ENCODE results near the gene NAT10.
A peak's percentile ranks its signal among the peaks of the same experiment; 100 is the strongest.

NAT10 gene

DNA sequence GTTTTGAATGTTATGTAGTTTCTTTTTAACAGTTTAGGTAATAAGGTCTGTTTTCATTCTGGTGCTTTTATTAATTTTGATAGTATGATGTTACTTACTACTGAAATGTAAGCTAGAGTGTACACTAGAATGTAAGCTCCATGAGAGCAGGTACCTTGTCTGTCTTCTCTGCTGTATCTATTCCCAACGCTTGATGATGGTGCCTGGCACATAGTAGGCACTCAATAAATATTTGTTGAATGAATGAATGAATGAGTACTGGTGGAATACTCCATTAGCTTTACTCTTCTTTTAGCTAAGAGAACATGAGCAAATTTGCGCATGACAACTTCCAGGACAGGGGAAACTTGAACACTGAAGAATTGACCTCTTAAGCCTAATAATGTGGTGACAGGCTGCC, 6.6 kb upstream of the NAT10 start:
- H3K4me3 ChIP-seq (ENCODE audit: low read length), result no peak overlapping the region
- DNase-seq (ENCODE audit: low read depth, low spot score), result no peak

DNA sequence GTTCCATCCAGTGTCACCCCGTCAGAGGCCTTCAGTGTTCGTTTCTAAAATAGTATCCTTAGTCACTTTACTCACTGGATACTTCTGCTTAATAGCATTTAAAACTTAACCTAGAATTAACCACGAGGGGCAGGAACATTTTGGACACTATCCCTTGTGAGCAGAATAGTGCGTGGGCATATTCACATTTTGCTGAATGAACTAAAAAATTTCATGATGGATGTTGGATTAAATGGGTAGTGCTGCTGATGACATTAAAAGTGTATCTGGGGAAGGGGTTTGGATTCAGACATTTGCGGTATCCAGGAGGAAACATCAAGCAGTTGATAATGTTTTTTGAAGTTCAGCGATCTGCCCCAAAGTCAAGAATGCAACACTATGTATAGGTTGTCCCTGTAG, 750 bp upstream of the NAT10 start:
- DNase-seq (ENCODE audit: low read depth, low spot score), result no peak

DNA sequence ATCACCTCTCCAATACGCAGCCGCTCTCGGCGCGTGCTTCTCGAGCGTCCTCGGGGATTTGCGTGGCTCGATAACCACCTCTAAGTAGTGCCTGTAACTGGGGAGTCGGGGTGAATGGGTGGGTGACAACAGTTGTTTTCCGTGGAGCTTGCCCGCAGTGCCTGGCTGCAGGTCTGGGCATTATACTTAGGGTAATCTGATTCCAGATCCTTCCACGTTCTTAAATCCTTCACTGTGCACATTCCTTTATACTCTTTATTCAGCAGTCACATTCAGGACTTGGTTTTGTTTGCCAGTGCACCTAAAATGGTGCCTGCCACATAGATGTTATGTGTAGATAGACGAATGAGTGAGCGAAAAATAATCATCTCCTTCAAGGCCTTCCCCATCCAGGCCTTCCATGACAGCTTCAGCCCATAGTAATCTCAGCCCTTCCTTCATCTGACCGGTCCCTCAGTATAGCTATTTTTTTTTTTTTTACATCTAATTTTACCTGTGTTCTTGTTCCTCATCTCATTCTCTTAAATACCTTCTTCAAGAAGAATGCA, 602 bp downstream of the NAT10 start:
- peak overlapping the region; percentile 95 for H3K4me3 ChIP-seq (ENCODE audit: low read length)
- no peak for DNase-seq (ENCODE audit: low read depth, low spot score)

More for the DNA sequence above, 750 bp upstream of the NAT10 start:
- peak overlapping the region; percentile 95 for H3K4me3 ChIP-seq (ENCODE audit: low read length)

DNA sequence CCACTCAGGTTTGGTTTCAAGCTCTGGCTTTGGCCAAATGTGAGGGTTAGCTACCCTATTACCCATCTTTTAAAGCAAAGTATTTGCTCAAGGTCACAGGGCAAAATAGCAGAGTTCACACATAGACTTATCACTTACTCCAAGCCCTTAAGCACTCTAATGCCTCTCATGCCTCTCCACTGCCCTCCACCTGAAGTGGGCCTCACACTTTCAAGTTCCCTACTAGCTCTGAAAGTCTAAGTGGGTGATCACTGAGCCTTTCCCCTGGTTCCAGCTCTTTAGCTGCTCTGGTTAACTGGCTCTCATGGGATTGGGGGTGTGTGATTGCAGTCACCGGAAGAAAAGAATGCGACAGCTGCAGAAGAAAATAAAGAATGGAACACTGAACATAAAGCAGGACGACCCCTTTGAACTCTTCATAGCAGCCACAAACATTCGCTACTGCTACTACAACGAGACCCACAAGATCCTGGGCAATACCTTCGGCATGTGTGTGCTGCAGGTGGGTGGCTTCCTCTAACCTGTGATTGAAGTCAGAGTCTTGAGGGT, 6.4 kb downstream of the NAT10 start:
- H3K4me3 ChIP-seq (ENCODE audit: low read length), result no peak overlapping the region
- DNase-seq (ENCODE audit: low read depth, low spot score), result no peak

DNA sequence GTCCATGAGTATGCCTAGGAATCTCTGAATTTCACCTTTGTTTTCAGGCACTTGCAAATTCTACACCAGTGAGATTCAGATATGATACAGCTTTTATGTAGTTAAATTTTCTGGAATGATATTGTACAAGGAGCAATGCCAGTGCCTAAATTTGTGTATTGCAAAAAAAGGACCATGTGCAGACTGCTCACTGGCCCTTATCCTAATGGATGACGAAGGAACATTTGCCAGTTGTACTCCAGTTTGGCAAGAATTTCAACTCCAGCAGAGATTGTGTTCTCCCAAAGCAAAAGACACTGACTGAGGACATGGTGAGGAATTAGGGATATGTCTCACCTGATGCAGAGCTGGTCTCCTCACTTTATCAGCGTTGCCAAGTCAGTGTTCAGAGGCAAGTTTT, 8.6 kb downstream of the NAT10 start:
- no peak overlapping the region for H3K4me3 ChIP-seq (ENCODE audit: low read length)
- no peak for DNase-seq (ENCODE audit: low read depth, low spot score)

DNA sequence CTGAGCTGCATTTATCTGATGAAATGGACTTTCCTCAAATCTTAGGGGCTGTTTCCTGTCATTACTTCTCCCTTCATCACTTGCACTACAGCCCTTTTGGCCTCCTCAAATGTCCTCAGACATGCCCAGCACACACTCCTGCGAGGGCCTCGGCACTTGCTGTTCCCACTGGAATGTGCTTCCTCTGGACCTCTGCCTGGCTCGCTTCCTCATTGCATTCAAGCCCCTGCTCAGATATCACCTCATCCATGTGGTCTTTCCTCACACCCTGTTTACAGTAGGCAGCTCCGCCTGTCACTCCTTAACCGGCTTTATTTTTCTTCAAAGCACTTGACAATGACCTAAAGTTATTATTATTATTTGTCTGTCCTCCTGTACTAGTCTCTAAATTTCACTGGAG, 9.0 kb downstream of the NAT10 start:
- DNase-seq (ENCODE audit: low read depth, low spot score), result no peak
- no peak overlapping the region for H3K4me3 ChIP-seq (ENCODE audit: low read length)

DNA sequence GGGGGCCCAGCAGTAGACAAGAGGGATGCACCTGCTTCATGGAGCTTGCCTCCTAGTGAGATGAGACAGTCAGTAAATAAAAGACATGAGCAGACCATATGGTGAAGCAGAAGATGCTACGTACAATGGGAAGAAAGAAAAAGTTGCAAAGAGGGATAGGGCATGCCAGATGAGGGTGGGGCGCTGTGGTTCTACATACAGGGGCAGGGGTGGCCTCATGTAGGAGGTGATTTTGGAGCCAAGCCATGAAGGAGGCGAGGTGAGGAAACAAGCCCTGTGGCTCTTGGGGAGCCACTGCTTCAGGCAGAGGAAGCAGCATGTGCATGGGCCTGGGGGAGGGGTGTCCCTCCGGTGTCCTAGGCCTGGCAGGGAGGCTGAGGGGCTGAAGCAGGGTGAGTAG, 15.2 kb downstream of the NAT10 start:
- DNase-seq (ENCODE audit: low read depth, low spot score), result no peak
- no peak overlapping the region for H3K4me3 ChIP-seq (ENCODE audit: low read length)

DNA sequence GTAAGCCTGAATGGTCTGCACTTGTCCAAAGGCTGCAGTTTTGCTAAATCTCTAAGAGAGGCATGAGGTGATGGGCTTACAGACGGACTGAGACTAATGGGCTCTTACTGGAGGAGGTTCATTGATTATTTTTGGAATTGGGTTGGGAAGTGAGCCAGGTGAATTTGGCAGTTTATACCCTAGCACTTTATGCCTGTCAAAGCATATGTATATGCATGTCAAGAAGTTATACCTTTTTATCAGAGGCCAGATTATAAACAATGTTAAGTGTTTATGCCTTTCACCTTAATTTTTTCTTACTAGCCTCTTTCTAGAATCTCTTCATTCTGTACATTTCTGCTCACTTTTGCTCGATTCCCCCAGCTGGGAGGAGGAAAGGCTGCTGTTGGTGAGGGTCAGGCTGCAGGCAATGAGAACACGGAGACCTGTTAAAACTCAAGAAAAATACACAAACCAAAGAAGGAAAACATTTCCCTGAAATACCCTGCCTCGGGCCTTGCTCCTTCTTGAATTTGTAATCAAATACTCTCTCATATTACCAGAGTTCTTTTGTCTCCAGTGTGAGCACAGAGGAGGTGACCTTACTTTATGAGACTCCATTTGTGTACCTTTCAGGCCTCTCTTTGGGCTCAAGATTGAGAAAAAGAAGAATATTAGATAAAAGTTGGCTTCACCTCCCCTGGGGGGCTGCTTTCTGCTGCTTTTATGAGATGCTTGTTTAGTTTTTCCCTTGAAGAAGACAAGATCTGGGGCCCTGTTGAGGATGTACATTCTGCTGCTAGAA, 19.6 kb downstream of the NAT10 start:
- DNase-seq (ENCODE audit: low read depth, low spot score), result no peak
- H3K4me3 ChIP-seq (ENCODE audit: low read length), result no peak overlapping the region

DNA sequence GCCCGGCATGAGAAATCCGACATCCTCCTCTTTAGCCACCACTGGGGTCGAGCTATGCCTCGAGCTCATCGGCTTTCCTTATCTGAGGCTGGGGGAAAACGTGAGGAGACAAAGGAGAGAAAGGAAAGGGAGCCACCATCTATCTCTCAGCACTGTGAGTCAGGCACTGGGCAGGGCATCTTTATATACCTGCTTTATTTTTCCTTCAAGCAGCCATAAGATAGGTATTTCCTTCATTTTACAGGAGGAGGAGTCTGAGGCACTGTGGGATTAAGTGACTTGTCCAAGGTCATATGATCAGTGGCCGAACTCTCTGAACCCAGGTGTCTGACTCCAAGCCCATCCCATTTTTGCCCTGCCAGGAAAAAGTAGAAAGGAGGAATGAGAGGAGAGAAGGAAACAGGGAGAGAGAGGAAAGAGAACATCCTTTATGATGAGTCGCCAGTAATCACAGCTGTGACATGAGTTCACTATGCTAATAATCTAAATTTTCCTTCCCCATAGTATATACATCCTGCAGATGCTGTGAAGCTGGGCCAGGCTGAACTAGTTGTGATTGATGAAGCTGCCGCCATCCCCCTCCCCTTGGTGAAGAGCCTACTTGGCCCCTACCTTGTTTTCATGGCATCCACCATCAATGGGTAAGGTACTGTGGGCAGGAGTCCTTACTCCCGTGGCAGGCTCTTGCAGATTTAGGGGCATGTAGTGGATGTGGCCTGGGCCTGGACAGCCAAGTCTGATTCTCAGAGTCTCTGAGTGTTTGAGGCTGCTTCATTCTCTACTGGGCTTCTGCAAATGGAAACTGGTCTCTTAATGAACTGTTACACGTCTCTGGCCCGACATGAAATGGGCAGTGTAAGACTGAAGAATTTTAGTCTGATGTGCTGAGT, 21.8 kb downstream of the NAT10 start:
- DNase-seq (ENCODE audit: low read depth, low spot score), result no peak
- H3K4me3 ChIP-seq (ENCODE audit: low read length), result no peak overlapping the region

DNA sequence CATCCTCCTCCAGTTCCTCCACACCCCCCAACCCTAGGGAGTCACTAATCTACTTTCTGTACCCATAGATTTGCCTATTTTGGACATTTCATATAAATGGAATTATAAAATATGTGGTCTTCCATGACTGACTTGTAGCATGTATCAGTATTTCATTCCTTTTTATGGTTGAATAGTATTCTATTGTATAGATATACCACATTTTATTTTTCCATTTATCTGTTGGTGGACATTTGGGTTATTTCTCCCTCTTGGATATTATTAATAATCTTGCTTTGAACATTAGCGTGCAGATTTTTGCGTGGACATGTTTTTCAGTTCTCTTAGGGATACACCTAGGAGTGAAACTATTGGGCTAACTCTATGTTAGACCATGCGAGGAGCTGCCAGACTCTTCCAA, 23.4 kb downstream of the NAT10 start:
- no peak for DNase-seq (ENCODE audit: low read depth, low spot score)
- H3K4me3 ChIP-seq (ENCODE audit: low read length), result no peak overlapping the region

DNA sequence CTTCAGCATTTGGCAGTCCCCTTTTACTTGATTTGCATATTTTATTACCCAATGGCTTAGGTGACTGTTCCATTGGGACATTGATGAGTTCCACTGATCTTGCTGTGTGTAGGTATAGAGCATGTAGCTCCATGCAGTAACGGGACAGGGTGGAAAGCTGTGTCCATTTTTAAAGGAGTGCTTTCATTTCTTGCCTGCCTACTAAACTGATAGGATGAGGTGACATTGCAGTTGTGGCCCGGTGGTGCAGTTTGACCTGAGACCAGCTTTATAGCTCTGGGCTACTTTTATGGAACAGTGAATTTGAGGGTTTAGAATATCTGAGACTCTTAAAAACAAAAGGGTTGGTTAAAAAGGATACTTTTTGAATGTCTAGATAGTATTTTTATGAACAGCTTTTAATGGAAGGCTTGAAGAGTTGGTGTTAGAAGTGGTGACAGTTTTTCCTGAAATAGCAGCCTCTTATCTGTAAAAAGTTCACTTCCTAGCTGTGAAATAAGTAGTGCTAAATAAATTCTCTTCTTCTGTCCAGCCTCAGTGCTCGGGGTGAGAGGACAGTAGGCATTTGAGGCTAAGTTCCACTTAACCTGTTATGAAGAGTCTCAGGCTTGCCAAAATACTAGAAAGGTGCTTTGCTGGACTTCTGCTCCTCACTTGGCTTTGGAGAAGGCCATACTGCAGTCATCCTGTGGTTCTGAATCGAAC, 27.0 kb downstream of the NAT10 start:
- no peak overlapping the region for H3K4me3 ChIP-seq (ENCODE audit: low read length)
- DNase-seq (ENCODE audit: low read depth, low spot score), result no peak

DNA sequence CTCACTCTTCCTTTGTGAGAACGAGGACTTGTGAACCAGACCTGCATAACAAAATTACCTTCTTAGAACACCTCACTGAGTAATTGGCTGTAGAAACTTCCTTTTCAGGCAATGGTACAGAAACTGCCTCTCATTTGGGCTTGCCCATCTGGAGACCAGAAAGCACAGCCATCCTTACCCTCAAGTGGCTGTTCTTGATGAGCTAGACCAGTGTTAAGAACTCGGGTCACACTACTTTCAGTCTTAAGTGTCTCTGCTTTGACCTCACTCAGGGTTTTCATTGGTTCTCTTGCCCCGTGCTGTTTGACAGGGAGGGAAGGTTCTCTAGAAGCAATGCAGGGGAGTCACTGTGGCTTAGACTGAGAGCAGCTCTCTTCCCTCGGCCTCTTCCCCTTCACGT, 29.3 kb downstream of the NAT10 start:
- DNase-seq (ENCODE audit: low read depth, low spot score), result no peak

DNA sequence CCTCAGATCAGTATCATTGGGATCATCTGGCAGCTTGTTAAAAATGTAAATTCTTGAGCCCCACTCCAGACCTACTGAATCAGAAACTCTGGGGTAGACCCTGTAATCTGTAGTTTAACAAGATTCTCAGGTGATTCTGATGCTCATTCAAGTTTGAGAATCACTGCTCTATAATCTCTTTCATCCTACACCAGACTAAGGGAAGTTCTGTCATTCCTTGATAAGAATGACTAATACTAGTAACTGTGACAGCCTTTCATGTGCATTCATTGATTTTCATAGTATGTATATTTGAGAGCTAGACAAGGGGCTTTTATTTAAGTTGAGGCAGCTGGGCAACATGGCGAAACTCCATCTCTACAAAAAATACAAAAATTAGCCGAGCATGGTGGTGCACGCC, 30.0 kb downstream of the NAT10 start:
- no peak overlapping the region for H3K4me3 ChIP-seq (ENCODE audit: low read length)
- DNase-seq (ENCODE audit: low read depth, low spot score), result no peak

More for the DNA sequence above, 29.3 kb downstream of the NAT10 start:
- no peak overlapping the region for H3K4me3 ChIP-seq (ENCODE audit: low read length)

DNA sequence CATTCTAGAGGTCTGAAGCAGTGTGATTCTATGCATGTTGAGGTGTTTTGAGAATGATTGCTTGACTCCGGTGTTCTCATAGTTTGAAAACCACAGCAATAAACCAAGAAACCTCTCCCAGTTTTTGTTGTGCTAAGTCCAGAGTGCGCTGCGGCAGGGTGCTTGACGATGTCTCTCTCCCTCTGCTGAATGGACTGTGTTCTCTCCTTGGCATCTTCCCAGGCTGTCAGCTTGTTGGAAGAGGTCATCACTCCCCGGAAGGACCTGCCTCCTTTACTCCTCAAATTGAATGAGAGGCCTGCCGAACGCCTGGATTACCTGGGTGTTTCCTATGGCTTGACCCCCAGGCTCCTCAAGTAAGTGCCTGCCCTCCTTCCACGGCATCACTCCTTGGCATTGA, 31.0 kb downstream of the NAT10 start:
- no peak for DNase-seq (ENCODE audit: low read depth, low spot score)
- no peak overlapping the region for H3K4me3 ChIP-seq (ENCODE audit: low read length)

DNA sequence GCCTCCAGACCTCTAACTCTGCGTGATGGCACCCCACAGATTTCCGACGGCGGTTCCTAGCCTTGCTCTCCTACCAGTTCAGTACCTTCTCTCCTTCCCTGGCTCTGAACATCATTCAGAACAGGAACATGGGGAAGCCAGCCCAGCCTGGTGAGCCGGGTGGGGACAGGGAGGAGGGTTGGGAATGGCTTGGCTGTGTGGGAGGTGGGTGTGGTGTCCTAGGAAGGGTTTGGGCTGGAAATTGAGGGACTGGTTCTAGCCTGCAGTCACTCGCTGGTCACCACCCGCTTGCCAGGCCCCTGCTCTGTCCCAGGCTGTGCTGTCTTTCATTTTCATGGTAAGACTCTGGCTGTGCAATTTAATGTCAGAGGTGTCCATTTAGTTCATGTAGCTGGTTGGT, 33.9 kb downstream of the NAT10 start:
- no peak overlapping the region for H3K4me3 ChIP-seq (ENCODE audit: low read length)
- no peak for DNase-seq (ENCODE audit: low read depth, low spot score)

DNA sequence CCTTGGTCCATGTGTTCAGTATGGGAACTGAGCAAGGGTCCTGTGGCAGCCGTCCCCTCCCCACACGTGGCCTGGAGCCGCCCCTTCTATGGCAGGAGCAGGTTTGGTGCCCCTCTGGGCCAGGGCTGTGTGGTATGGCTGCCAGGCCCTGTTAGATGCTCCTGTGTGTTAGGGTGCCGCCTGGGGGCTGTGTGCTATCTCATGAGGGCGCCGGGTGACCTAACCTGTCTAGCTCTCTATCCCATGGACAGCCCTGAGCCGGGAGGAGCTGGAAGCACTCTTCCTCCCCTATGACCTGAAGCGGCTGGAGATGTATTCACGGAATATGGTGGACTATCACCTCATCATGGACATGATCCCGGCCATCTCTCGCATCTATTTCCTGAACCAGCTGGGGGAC, 34.7 kb downstream of the NAT10 start:
- no peak for DNase-seq (ENCODE audit: low read depth, low spot score)
- H3K4me3 ChIP-seq (ENCODE audit: low read length), result no peak overlapping the region

DNA sequence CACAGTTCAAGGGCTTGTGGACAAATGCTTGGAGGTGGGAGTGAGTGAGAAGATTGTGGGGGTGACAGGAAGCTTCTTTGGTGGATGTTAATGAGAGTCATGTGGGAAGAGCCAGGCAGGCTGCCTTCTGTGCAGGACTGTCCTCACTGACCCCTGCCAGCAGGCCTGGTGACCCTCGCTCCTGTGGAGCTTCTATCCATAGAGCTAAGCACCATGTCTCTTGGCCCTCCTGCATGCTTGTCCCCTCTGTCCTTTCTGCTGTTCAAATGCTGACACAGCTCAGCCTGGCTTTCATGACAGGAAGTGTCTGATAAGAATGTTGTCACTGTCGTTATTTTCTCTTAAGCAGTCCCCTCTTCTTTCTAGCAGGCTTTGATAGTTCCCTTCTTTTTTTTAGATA, 37.6 kb downstream of the NAT10 start:
- no peak overlapping the region for H3K4me3 ChIP-seq (ENCODE audit: low read length)
- DNase-seq (ENCODE audit: low read depth, low spot score), result no peak

DNA sequence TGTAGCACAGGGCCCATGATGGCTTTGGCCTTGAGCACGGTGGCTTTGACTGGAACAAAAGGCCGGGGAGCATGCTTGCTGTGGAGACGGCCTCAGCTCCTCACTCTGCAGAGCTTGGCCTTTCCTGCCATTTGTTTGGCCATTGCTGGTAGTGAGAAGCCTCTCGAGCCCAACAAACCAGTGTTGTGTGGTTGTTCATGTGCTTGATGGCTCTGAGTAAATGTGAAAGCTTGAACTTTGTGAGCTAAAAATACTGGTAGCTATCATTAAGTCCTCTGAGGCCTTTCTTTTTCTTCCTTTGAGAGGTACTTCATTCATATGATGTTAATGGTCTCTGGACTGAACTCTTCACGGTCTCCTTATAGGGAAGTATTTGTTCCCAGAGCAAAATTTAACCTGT, 39.6 kb downstream of the NAT10 start:
- no peak overlapping the region for H3K4me3 ChIP-seq (ENCODE audit: low read length)
- no peak for DNase-seq (ENCODE audit: low read depth, low spot score)

DNA sequence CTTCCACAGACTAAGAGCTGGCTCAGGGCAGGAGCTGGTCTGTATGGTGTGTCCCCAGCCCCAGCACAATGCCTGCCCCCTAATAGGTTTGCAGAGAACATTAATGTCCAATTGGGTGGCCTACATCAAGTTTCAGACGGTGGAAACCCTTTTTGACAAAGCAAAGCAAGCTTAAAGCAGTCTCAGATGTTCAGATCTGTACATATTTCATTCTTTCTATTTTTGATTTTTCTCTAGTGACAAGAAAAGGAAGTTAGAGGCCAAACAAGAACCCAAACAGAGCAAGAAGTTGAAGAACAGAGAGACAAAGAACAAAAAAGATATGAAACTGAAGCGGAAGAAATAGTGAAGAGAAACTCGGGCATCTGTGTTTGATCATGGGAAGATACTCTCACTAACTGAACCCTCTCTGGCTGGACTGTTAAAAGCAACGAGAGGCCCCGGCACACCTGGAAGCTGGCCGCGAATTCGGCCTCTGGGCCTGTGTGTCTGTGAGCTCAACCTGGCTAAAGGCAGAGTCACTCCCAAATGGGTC, 40.5 kb downstream of the NAT10 start:
- H3K4me3 ChIP-seq (ENCODE audit: low read length), result no peak overlapping the region
- DNase-seq (ENCODE audit: low read depth, low spot score), result no peak

Data from Jurkat, Clone E6-1 (cell line).